Stimulated activated CD8-positive, alpha-beta memory T cell treated with anti-CD3 and anti-CD28 coated beads, Interleukin-2, amount 100 ng/mL, for 48 hours (primary cell): ENCODE measurements around the gene CALB2.

ENCODE experiments used
- DNase-seq, 2 donors: peaks; one replicate each; pipeline ENCODE4 v3.0.0-alpha.2; 2020; ENCODE audit warnings: low read depth in 2 of 2

CALB2 gene

DNA sequence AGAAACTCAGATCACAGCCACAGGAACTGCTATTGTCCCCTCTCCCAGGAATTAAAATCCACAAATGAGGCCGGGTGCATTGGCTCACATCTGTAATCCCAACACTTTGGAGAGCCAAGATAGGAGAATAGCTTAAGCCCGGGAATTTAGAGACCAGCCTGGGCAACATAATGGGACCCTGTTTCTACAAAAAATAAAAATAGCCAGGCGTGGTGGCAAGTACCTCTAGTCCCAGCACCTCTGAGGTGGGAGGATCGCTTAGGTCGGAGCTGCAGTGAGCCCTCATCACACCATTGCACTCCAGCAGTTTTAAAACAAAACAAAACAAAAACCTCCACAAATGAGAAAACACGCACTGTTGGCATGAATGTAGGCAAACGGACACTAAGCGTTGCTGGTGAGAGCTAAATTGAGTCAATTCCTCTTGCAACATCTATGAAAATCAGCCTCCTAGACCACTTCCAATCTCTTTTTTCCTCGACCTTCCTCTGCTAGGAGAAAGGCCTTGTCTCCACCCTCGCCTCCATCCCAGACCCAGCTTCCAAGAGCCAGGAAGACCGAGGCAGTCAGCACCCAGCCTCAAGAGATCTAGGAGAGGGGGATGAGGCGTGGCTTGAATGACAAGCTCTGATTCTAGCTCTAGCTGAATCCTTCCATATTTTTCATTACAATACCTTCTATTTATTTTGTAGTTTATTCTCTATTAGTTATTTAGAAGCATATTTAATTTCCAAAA, 68.5 kb downstream of the CALB2 start:
- DNase-seq, result no peak

DNA sequence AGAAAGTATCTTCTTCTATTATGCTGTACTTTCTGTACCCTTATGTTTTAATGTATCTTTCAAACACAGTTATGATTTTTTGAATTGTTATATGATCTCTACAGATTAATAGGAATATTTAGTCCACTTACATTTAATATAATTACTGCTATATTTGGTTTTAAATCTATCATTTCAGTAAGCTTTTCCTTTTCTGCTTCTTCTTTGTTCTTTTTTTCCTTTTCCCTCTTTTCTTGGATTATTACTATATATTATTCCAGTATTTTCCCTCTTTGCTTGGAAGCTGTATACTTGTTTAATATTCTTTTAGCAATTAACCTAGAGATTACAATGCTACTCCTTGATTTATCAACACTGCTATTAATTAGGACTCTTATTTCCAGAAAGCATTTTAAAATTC, 69.9 kb downstream of the CALB2 start:
- no peak for DNase-seq

DNA sequence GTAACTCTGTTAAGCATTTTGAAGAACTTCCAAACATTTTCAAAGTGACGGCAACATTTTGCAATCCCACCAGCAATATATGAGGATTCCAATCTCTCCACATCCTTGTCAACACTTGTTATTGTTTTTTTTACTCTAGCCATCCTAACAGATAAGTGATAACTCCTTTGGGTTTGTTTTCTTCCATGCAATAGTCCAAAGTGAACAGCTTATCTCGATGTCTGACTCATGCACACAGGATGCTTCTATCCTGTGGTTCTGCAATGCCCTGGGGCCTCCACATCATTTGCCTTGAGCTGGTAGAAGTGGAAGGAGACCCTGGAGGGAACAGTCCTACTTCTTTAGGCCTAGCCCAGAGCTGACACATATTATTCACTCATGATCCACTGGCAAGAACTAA, 70.4 kb downstream of the CALB2 start:
- DNase-seq, result no peak

DNA sequence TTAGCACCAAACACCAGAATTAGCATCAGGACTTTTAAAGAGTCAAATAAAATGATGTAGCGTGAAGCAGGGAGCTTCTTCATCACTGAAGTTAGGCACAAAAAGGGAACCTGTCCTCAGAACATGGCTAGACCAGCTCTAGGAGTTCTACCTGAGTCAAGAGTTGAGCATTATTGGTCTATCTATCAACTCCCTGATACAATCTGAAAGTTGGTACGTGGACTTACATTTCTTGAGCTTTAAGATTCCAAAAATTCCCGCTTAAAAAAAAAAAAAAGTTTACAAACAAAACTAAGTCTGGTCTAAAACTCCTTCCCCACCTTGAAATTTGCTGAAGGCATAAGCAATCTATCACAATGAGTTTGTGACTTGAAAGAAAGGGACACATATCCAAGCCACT, 71.1 kb downstream of the CALB2 start:
- no peak for DNase-seq

DNA sequence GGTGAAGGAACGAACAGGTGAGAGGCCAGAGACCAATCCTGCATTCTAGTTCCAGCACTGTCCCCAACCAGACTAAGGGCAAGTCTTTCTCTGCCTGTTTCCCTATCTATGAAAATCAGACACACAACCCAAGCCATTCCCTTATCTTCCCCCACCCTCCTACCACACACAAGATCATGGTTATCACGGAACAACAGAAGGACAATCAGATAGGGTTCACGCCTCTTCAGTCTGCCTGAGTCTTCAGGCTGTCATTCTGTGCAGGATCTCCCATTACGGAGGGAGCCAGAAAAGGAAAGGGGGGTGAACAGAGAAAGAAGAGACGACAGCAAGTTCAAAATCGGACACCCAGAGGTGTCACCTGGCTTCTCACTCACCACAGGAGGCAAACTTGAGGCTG, 72.2 kb downstream of the CALB2 start:
- DNase-seq, result no peak

DNA sequence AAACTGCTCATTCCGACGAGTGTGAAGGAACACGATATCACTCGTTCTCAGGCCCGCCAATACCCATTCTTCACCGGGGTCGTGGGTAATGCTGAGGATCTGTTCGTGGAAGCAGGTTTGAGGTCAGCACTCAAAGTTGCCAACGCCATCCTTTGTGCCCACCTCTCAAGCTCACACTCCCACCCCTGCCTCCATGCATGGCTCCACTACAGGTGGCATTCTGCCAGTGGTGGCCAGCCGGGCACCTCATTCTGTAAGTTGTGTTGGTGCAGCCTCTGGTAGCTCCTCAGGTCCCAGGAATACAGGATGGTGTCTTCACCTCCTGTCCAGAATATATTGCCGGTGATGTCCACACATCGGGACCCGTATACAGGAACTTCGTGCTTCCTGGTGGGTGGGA, 72.7 kb downstream of the CALB2 start:
- no peak for DNase-seq

DNA sequence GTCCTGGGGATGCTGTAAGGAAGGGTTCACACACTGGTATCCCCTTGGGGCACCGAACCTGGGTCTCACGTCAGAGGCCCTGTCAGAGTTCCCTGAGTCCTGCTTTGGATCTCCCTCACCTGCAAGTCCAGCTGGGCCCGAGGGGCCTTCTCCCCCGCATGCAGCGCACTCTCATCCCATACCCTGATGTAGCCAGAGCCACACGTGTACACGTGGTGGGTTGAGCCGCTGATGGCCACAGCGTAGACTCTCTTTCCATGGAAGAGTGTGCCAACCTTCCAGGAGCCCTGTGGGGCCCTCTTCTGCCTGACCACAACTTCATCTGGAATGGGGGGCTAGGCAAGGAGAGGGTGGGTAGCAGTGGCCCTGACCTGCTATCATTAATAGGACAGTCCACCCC, 73.5 kb downstream of the CALB2 start:
- DNase-seq, result no peak

DNA sequence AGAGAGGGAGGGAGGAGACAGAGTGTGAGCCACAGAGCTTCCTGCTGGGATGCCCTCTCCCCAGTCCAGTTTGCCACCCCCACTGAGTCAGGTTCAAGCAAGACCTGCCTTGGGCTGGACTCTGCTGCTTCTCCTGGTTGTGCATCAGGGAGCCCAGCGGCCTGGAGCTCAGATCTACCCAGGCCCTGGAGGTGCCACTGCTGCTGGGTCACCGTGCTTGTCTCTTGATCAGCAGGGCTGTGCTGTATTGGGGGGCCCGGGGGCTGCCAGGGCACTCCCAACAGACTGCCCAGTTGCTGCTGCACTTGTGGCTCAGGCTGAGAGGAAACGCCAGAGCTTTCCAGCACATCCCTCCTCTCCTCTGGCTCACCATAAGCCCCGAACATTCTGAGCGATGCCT, 74.4 kb downstream of the CALB2 start:
- DNase-seq, result no peak

DNA sequence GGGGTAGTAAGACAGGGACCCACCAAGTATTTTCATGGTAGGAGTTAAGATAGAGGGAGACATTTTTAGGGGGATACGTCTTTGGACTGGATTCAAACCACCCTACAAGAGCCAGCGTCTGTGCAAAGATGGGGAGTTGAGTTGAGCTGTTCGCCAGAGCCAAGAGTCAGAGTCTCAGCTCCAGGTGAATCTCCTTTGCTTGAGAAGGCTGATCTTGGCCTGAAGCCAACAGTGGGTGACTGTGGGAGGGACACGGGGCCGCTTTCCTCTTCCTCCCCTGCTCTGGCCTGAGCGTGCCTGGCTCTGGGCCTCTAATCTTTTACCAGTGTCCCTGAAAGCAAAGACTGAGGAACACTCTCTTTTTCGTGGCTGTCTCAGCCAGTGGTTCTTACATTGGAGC, 78.0 kb downstream of the CALB2 start:
- DNase-seq, result no peak

DNA sequence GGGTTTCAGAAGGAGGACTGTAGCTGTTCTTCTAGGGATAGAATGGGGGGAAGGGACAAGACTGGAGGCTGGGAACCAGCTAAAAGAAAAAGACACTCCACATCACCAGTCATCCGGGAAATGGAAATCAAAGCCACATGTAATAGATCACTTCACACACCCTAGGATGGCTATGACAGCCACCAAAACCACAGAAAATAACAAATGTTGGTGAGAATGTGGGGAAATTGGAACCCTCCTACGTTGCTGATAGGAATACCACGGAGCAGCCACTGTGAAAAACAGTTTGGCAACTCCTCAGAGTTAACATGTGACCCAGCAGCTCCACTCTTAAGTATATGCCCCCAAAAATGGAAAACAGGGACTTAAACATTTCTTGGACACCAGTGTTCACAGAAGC, 81.0 kb downstream of the CALB2 start:
- no peak for DNase-seq
